Heart left ventricle (tissue), 16 donors: ENCODE measurements around the gene PNPLA2. TPM values are rescaled to one million over a fixed set of nuclear protein-coding genes. Genes with fewer than 3 reads are reported as not detected.

Source experiments
- ATAC-seq, 4 donors: fragments of 200-7000 bp; cut with Tn5 transposase; one replicate each; pipeline ENCODE4 v1.9.1; 2020 to 2022; ENCODE audit warnings: moderate library complexity in 4 of 4, mild to moderate bottlenecking in 3 of 4, moderate number of reproducible peaks in 1 of 4
- DNase-seq, 5 donors: peaks; one replicate each; pipeline ENCODE4 v3.0.0-alpha.2; 2020
- H3K27ac ChIP-seq, 12 donors: fragments of 200-600 bp; sonication (generic) in 4 of 12; one replicate each; pipeline versions ENCODE4 v1.5.0 to v1.8.0; 2016 to 2022; ENCODE audit warnings: mild to moderate bottlenecking in 2 of 12
- H3K27me3 ChIP-seq, 9 donors: fragments of 200-600 bp; sonication (generic) in 2 of 9; one replicate each; pipeline versions ENCODE4 v1.5.1 to v1.8.0; 2016 to 2022; ENCODE audit warnings: mild to moderate bottlenecking in 3 of 9
- H3K36me3 ChIP-seq, 9 donors: fragments of 200-600 bp; sonication (generic) in 2 of 9; one replicate each; pipeline versions ENCODE4 v1.5.0 to v1.8.0; 2018 to 2022; ENCODE audit warnings: mild to moderate bottlenecking in 2 of 9
- H3K4me1 ChIP-seq, 12 donors: fragments of 200-600 bp; sonication (generic) in 4 of 12; one replicate each; pipeline versions ENCODE4 v1.5.0 to v1.8.0; 2016 to 2022; ENCODE audit warnings: mild to moderate bottlenecking in 3 of 12
- H3K4me3 ChIP-seq, 12 donors: fragments of 200-600 bp; sonication (generic) in 4 of 12; one replicate each; pipeline versions ENCODE4 v1.5.0 to v1.8.0; 2017 to 2022; ENCODE audit warnings: mild to moderate bottlenecking in 9 of 12, moderate library complexity in 4 of 12
- H3K9me3 ChIP-seq, 12 donors: fragments of 200-600 bp; sonication (generic) in 4 of 12; one replicate each; pipeline versions ENCODE4 v1.5.0 to v1.8.0; 2016 to 2022; ENCODE audit warnings: mild to moderate bottlenecking in 1 of 12
- POLR2A ChIP-seq, 2 donors: fragments of 450-650 bp; IDR thresholded peaks; one replicate each; pipeline ENCODE4 v1.6.1; 2017; ENCODE audit warnings: antibody characterized with exemption in 2 of 2, mild to moderate bottlenecking in 2 of 2, moderate library complexity in 2 of 2
- WGBS, 4 donors: extraction: QIAGEN DNeasy Blood & Tissue Kit in 2 of 4; methylation state at CpG; one replicate each; pipeline versions ENCODE4 v1.1.5 to v1.1.7; 2013 to 2018; 5-methylcytosine and 5-hydroxymethylcytosine counted together
- intact Hi-C, 10 donors: fragments of 100-400 bp; cut with DNase I; formaldehyde crosslinking; loops; one replicate each; pipeline versions ENCODE4 v1.11.1 to v1.14.2; 2022
- polyA plus RNA-seq, 2 donors: library from polyadenylated mRNA; stranded (reverse); fragments of 200-250 nt; gene quantifications; one replicate each; pipeline ENCODE4 v1.2.3, GENCODE V29; 2013
- total RNA-seq, 9 donors: library from RNA; depleted of rRNA in 2 of 9; stranded (reverse); fragments of >200 nt in 2 of 9; fragmentation: NEBNext Ultra II Directional in 3 of 9; extraction: Animal tissue kit (Norgen Biotek cat#: 25700) in 3 of 9; gene quantifications; one replicate each; pipeline versions ENCODE4 v1.1.0 to v1.2.4, GENCODE V29; 2016 to 2023
- TF ChIP-seq, protein P1 (sequence below), 12 donors: fragments of 200-600 bp; sonication (generic) in 4 of 12; IDR thresholded peaks; one replicate each; pipeline versions ENCODE4 v1.5.0 to v1.8.0; 2018 to 2022; ENCODE audit warnings: antibody characterized with exemption in 12 of 12, mild to moderate bottlenecking in 5 of 12
- donor health status: ischemic (EF 13 %, LVEDD 7.1; RV severe dilation, severe dysfunction).
- donor health status: healthy with polysubstance abuse.
- donor health status: DM: no; HTN: yes; CAD: no.
- donor health status: DM: no; HTN: no; CAD: no.
- donor health status: ischemic (EF 25% LVEDD 6.9; RV normal size, moderate dysfunction).
- donor health status: ischemic (EF 25% LVEDD 5.7; RV mildly dilated, moderate dysfunction).
- donor health status: healthy.
- donor health status: DM: yes; HTN: yes; CAD: no.
- donor health status: ischemic (EF 35%, LVEDD 5.7; RV mildly dilated, moderate dysfunction).
- donor health status: nonischemic (EF 11% LVEDD 7.7; RV severe dilation, severe dysfunction).
- donor health status: DM: yes; HTN: yes; CAD: no.
- donor health status: PGD.
- donor health status: ischemic (EF 29% LVEDD 5.4; RV normal size, mild dysfunction).
- donor health status: nonischemic (EF 23%, LVEDD 6.1; RV moderate dilation, normal function).

The PNPLA2 gene
- total and polyA plus RNA-seq, 11 donors, result 112 to 348 (median 215) TPM

DNA sequence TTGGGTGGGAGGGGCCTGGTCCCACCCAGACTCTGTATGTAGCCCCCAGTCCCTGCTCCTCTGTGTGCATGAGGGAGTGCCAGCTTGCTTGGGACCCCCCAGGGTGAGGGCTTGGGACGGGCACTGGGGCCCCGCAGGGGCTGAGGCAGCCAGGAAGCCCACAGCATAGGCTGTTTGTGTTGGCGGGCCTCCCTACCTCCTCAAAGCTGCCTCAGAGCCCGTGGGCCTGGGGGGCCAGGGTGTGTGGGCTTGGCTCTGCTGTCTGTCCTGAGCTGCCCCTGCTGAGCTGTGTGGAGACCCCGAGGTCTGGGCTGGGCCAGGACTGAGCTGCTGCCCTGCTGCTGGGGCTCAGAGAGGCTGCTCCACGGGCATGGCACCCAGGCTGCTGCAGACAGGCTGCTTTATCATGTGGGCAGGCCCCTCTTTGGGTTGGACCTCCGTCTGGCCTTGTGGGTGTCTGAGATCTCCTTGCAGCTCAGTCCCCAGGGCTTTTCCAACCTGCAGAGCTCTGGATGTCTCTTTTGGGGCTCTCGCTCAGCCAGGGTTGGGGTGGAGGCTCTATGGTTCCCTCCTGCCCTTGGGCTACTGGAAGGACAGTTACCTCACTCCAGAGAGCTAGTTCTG, 27.3 kb downstream of the PNPLA2 start:
- DNase-seq, result no peak
- no peak for ATAC-seq
- peak overlapping the region in 3 of 12 donors; percentile 1 to 98 (median 92) for H3K4me3 ChIP-seq
- TF ChIP-seq POLR2A (IDR thresholded peaks at IDR 0.05), result no peak
- TF ChIP-seq, protein P1, sequence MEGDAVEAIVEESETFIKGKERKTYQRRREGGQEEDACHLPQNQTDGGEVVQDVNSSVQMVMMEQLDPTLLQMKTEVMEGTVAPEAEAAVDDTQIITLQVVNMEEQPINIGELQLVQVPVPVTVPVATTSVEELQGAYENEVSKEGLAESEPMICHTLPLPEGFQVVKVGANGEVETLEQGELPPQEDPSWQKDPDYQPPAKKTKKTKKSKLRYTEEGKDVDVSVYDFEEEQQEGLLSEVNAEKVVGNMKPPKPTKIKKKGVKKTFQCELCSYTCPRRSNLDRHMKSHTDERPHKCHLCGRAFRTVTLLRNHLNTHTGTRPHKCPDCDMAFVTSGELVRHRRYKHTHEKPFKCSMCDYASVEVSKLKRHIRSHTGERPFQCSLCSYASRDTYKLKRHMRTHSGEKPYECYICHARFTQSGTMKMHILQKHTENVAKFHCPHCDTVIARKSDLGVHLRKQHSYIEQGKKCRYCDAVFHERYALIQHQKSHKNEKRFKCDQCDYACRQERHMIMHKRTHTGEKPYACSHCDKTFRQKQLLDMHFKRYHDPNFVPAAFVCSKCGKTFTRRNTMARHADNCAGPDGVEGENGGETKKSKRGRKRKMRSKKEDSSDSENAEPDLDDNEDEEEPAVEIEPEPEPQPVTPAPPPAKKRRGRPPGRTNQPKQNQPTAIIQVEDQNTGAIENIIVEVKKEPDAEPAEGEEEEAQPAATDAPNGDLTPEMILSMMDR (IDR thresholded peaks at IDR 0.05), result no peak
- peaks cover 5 to 75% (median 51%) of the 10 kb centered on the region in 12 donors for H3K4me1 ChIP-seq
- intact Hi-C loops, result loop anchor here in 4 of 10 donors (1.0 to 5.0 kb wide), 3 partner anchors 64 to 206 kb away; partner anchors contain the start of gene CHID1 (in 1 of the 4)
- H3K36me3 ChIP-seq, result peaks cover 0 to 4% (median 0%) of the 10 kb centered on the region in 9 donors
- peak overlapping the region in 11 of 12 donors; percentile 86 to 99 (median 95) for H3K27ac ChIP-seq
- peaks cover 0 to 14% (median 0%) of the 10 kb centered on the region in 9 donors for H3K27me3 ChIP-seq
- 55 to 83% (median 60%) methylated on average over 1 to 8 of the region's 8 CpGs for WGBS, 4 donors
- no peaks in the 10 kb centered on the region for H3K9me3 ChIP-seq

DNA sequence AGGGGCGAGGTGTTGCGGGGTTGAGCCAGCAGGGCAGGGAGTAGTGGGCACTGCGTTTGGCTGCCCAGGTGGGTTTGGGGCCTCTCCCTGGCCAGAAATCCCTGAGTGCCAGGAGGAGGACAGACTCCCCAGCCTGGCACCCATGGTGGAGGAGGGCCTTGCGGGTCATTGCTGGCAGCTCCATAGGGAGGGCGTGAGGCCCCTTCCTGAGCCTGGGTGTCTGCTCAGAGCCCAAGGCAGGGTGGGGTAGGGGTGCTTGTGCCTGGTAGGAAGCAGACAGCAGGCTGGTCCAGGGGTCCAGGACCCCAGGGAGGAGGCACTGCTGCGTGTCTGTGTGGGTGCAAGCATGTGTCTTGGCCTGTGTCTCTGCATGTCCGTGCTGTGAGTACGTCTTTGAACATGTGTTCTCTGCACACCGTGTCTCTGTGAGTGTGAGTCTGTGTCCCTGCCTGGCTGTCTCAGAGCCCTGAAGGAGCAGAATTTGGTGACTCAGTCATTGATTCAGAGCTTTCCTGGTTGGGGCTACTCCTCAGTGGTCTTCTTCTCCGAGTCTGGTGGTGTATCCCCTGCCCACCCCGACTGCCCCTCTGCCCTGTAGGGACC, 27.9 kb downstream of the PNPLA2 start:
- Histone ChIP-seq H3K27me3 (peaks cover 0 to 14% (median 0%) of the 10 kb centered on the region in 9 donors), H3K36me3 (peaks cover 0 to 4% (median 0%) of the 10 kb centered on the region in 9 donors), H3K9me3 (no peaks in the 10 kb centered on the region), H3K27ac (peak overlapping the region in 8 of 12 donors; percentile 86 to 98 (median 94)), H3K4me3 (no peak overlapping the region), H3K4me1 (peaks cover 2 to 75% (median 45%) of the 10 kb centered on the region in 12 donors)
- no peak for TF ChIP-seq POLR2A (IDR thresholded peaks at IDR 0.05)
- TF ChIP-seq, protein P1 (IDR thresholded peaks at IDR 0.05), result no peak
- DNase-seq, result no peak
- ATAC-seq, result no peak
- intact Hi-C loops, result loop anchor here in 4 of 10 donors (1.0 to 5.0 kb wide), 3 partner anchors 64 to 206 kb away; partner anchors contain the start of gene CHID1 (in 1 of the 4)
- 69 to 81% (median 76%) methylated on average over 7 to 11 of the region's 11 CpGs for WGBS, 4 donors

- Histone ChIP-seq H3K4me3 (no peak overlapping the region), H3K9me3 (no peaks in the 10 kb centered on the region), H3K36me3 (peaks cover 0 to 4% (median 0%) of the 10 kb centered on the region in 9 donors), H3K27me3 (peaks cover 0 to 14% (median 0%) of the 10 kb centered on the region in 9 donors), H3K27ac (no peak overlapping the region), H3K4me1 (peaks cover 2 to 79% (median 43%) of the 10 kb centered on the region in 12 donors)
- intact Hi-C loops, result loop anchor here in 8 of 10 donors (1.0 to 5.0 kb wide), 3 partner anchors 203 to 204 kb away; no protein-coding TSS in a partner anchor
- no peak for ATAC-seq
- 83 to 91% (median 87%) methylated on average over 6 to 18 of the region's 18 CpGs; no CpG with 5 or more reads in 1 of the 4 donors for WGBS, 4 donors
- no peak for TF ChIP-seq POLR2A (IDR thresholded peaks at IDR 0.05)
- TF ChIP-seq, protein P1 (IDR thresholded peaks at IDR 0.05), result no peak
- no peak for DNase-seq
These were observed 29.2 kb downstream of the PNPLA2 start for GRCh38 chr11:847876-848275.
